Retinal pigment epithelial cell (primary cell): Measurements from ENCODE around the gene GRM1.

ENCODE experiments used
- DNase-seq: peaks from one replicate; pipeline ENCODE4 v3.0.0-alpha.2; 2010; ENCODE audit warnings: low read depth
- H3K4me3 ChIP-seq: 2 replicates; pipeline ENCODE4 v1.5.1; 2011; ENCODE audit warnings: mild to moderate bottlenecking, low read length, control low read depth, moderate library complexity
- TF ChIP-seq, protein P1 (sequence below): conservative IDR thresholded peaks from 2 replicates; pipeline ENCODE4 v1.5.1; 2011; ENCODE audit warnings: low read depth, low read length, control low read depth, inconsistent platforms

Gene GRM1

DNA sequence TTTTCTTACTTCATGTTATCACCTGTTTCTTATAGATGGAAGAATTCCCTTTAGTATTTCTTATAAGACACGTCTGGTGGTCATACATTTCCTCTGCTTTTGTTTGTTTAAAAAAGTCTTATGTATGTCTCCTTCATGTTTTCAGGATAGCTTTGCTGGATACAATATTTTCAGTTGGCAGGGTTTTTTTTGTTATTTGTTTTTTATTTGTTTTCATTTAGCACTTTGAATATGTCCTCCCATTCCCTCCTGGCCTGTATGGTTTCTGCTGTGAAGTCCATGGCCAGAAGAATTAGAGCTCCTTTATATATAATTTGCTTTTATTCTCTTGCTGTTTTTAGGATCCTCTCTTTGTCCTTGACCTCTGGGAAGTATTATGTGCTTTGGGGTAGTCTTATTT, 432.1 kb downstream of the GRM1 start:
- TF ChIP-seq, protein P1, sequence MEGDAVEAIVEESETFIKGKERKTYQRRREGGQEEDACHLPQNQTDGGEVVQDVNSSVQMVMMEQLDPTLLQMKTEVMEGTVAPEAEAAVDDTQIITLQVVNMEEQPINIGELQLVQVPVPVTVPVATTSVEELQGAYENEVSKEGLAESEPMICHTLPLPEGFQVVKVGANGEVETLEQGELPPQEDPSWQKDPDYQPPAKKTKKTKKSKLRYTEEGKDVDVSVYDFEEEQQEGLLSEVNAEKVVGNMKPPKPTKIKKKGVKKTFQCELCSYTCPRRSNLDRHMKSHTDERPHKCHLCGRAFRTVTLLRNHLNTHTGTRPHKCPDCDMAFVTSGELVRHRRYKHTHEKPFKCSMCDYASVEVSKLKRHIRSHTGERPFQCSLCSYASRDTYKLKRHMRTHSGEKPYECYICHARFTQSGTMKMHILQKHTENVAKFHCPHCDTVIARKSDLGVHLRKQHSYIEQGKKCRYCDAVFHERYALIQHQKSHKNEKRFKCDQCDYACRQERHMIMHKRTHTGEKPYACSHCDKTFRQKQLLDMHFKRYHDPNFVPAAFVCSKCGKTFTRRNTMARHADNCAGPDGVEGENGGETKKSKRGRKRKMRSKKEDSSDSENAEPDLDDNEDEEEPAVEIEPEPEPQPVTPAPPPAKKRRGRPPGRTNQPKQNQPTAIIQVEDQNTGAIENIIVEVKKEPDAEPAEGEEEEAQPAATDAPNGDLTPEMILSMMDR = no peak
- no peak for DNase-seq
- H3K4me3 ChIP-seq = no peak overlapping the region

DNA sequence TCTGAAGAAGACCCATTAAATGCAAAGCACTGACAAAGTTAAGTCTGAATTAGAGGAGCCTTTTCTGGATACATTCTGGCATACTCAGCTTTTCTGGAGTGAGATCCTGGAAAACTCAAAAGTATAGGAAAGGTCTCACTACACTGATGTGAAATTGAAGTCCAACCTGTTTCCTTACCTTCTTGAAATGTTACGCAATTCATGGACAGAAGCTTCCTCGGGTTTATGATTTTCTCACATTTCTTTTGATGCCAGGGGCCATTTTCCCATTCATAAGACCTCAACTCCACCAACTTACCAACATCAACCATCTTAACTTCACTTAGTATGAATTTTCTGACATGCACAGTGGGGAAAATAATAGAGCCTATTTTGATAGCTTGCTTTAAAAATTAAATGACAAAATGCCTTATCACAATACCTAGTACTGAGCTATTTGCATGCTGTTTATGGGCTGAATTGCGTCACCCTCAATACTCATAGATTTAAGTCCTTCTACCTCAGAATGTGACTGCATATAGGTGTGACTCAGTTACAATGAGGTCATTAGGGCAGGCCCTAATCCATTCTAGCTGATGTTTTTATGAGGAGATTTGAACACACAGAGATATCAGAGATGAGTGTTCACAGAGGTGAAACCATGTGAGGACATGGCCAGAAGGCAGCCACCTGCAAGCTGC, 441.4 kb downstream of the GRM1 start:
- H3K4me3 ChIP-seq = no peak overlapping the region
- TF ChIP-seq, protein P1 = no peak
- no peak for DNase-seq

DNA sequence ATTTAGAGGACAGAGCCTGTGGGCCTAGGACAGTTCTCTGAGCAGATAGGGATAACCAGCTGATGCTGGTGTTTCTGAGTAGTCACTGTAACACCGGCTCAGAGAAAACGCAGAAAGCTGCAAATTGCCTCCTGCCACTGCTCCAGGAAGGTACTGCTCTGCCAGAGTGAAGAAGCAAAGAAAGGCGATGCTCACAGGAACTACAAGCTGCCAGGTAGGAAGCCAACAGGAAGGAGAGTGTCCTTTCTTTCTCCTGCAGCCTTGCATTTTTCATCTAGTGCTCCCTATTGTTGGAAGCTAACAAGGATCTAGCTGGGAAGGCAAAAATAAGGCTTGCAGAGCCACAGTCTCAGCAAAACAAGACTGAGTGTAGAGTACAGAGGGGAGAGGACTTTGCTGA, 444.1 kb downstream of the GRM1 start:
- TF ChIP-seq, protein P1 = no peak
- no peak overlapping the region for H3K4me3 ChIP-seq
- DNase-seq = no peak

DNA sequence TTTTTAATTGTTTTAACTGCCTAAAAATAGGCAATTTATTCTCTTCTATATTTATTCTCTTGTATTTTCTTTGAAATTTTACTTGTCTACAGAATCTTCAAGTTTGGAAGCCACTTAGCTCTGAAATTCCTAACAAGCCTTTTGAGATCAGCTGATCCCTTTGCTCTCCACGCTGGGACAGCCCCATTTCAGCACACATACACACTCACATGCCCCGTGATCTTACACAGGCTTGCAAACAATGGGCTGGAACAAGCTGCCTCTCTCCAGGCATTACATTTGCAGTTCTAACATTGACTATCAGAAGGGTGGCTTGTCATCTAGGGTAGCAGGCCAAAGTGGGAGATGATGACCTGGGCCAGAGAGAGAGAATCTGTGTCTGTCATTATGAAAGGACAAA, 452.7 kb downstream of the GRM1 start:
- TF ChIP-seq, protein P1 = no peak
- peak; percentile 71 for DNase-seq
- H3K4me3 ChIP-seq = no peak overlapping the region

DNA sequence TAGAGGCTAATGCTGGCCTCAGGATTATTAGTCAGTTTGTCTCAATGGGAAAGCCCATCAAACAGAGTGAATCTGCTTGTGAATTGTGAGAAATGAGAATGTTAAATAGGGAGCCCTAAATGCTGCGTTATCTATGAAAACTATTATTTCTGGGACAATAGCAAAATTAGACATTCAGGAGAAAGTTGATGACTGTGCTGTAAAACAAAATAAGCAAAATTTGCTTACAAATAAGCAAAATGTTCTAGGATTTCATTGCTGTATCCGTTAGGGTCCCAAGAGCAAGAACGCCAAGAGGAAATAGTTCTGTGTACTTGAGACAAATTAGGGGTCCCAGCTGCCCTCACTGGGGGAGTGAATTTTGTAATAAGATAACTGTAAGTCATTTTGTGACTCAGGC, 455.5 kb downstream of the GRM1 start:
- no peak for DNase-seq
- TF ChIP-seq, protein P1 = no peak
- H3K4me3 ChIP-seq = no peak overlapping the region
